ENCODE data around the gene CDC6.

DNA sequence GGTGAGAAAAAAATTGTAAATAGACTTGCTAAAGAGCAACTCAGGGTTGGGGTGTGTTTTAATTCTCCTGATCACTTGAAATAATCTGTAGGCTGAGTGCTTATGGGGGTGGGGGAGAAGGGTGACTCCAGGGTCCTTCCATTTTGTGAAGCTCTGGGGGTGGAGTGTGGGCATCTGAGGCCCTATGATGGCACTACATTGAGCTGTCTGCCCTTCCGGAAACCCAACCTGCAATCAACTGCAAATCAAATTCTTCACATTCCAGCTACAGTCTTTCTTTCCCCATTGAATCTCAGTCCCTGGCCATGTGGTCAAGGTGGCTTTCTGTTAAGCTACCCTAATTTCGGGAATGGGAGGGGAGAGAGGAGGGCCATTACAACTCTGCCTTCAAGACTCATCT, 6.0 kb upstream of the CDC6 start:
- TF ChIP-seq, protein P1, sequence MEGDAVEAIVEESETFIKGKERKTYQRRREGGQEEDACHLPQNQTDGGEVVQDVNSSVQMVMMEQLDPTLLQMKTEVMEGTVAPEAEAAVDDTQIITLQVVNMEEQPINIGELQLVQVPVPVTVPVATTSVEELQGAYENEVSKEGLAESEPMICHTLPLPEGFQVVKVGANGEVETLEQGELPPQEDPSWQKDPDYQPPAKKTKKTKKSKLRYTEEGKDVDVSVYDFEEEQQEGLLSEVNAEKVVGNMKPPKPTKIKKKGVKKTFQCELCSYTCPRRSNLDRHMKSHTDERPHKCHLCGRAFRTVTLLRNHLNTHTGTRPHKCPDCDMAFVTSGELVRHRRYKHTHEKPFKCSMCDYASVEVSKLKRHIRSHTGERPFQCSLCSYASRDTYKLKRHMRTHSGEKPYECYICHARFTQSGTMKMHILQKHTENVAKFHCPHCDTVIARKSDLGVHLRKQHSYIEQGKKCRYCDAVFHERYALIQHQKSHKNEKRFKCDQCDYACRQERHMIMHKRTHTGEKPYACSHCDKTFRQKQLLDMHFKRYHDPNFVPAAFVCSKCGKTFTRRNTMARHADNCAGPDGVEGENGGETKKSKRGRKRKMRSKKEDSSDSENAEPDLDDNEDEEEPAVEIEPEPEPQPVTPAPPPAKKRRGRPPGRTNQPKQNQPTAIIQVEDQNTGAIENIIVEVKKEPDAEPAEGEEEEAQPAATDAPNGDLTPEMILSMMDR (IDR thresholded peaks at IDR 0.05; ENCODE audit: extremely low read depth in 1 of 2, insufficient read depth in 1 of 2, low read depth in 1 of 2, low read length in 2 of 2): no peak
- TF ChIP-seq POLR2A (IDR thresholded peaks at IDR 0.05; ENCODE audit: low read depth, low read length): no peak
- TF ChIP-seq EZH2 (IDR thresholded peaks at IDR 0.05; ENCODE audit: borderline replicate concordance, low read depth, low read length, severe bottlenecking): no peak
- no peak for TF ChIP-seq GATA2 (IDR thresholded peaks at IDR 0.05; ENCODE audit: insufficient read depth, insufficient read length, low read depth, low read length)
- TF ChIP-seq, protein P2, sequence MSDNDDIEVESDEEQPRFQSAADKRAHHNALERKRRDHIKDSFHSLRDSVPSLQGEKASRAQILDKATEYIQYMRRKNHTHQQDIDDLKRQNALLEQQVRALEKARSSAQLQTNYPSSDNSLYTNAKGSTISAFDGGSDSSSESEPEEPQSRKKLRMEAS (IDR thresholded peaks at IDR 0.05; ENCODE audit: insufficient read depth, insufficient read length): no peak
- TF ChIP-seq POLR2AphosphoS5 (IDR thresholded peaks at IDR 0.05; ENCODE audit: insufficient read depth, low read depth, low read length): no peak
- TF ChIP-seq MYC (IDR thresholded peaks at IDR 0.05; ENCODE audit: low read depth, low read length): no peak
- TF ChIP-seq FOS (IDR thresholded peaks at IDR 0.05; ENCODE audit: borderline replicate concordance, insufficient read depth, low read length): no peak
- TF ChIP-seq JUN (IDR thresholded peaks at IDR 0.05; ENCODE audit: borderline replicate concordance, insufficient read depth, insufficient read length, low read depth): no peak

Measured in endothelial cell of umbilical vein (primary cell).